Measurements from ENCODE around the gene CD63.

The CD63 gene

DNA sequence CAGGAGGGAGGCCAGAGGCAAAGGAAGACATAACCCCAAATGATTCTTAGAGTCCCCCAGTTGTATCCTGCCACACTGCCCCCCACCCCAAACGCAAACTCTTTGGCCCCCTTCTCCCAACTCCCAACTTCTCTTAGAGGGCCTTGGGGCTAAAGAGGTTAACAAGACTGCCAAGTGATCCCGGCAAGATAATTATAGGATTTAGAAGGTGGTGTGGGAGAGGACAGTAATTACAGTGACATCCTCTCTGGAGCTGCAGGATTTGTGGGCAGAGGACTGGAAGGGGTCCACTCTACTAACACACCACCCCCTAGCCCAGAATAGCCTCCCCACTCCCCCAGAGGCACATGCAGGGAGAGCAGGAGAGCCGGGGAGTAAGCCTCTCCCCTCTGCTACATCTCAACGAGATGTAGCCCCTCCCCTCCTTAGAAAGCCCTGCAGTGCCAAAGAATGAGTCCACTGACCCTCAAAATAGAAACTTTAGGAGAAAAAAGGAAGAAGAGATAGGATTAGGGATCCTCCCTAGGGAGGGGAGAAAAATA is 8.8 kb upstream of the CD63 start:
- Histone ChIP-seq H3K27ac (ENCODE audit: low read depth, low read length) (peak overlapping the region; percentile 70), H3K36me3 (ENCODE audit: insufficient read depth, low read length) (no peaks in the 10 kb centered on the region), H3K27me3 (ENCODE audit: insufficient read depth, low read length) (no peaks in the 10 kb centered on the region), H3K4me1 (ENCODE audit: insufficient read depth, low read length) (peaks cover 12% of the 10 kb centered on the region), H3K9ac (ENCODE audit: low read depth, low read length) (peak overlapping the region; percentile 43), H3K4me3 (ENCODE audit: low read length) (peak overlapping the region; percentile 66), H3K9me3 (ENCODE audit: insufficient read depth, low read depth, low read length) (no peaks in the 10 kb centered on the region)
- 18% methylated on average over 4 of the region's 4 CpGs for WGBS

DNA sequence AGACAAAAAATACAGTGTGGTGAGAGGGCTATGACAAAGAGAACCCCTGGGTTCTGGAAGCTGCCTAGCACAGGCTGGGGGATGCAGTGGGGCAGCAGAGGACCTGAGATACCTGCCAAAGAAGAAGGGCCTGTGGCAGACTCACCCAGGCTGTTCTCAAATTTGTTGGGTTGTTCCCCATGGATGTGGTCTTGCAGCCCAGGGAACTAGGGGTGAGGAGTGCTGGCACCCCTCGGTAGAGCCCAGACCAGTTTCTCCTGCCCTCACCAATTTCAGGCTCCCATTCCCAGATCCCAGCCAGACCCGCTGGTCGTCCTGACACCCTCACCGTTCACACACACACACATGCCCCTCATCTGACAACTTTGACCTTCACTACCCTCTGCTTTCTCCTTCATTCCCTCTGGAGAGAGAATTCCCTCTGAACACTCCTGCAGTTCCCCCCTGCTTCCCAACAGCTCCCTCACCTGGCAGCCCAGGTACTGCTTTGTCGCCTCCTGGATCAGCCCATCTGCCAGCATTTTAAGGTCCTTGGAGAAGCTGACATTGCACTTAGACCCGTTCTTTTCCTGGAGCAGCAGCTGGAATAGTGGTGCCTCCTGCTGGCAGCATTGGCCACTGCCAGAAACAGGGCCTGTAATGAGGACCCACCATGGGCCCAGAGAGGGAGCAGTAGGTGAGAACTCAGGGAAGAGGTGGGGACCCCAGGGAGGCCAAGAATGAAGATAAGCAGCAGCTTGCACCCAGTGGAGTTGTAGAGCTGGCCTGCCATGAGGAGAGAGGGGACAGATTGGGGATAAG is 8.2 kb upstream of the CD63 start:
- 47% methylated on average over 6 of the region's 6 CpGs for WGBS
- Histone ChIP-seq H3K4me3 (ENCODE audit: low read length) (peak overlapping the region; percentile 66; the same call in 1 of the 2 replicates), H3K27me3 (ENCODE audit: insufficient read depth, low read length) (no peaks in the 10 kb centered on the region), H3K27ac (ENCODE audit: low read depth, low read length) (no peak overlapping the region), H3K9ac (ENCODE audit: low read depth, low read length) (no peak overlapping the region), H3K9me3 (ENCODE audit: insufficient read depth, low read depth, low read length) (no peaks in the 10 kb centered on the region), H3K36me3 (ENCODE audit: insufficient read depth, low read length) (no peaks in the 10 kb centered on the region), H3K4me1 (ENCODE audit: insufficient read depth, low read length) (peaks cover 9% of the 10 kb centered on the region)

DNA sequence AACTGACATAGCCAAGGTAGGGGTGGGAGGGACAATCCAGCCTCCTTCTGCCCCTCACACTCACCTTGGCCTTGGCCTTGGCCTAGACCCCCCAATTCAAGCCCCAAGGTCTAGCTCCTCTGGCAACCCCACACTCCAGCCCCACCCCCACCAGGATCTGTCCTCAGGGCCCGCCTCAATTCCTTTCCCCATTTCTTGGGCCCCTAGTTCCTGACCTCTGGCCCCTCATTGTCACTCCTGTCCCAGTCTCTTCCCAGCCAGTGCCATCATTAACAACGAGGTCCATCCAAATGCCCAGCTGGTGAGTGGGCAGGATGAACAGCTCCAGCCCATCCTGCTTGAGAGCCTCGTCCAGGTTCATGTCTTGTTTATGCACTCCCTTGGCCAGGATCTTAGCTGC is 7.3 kb upstream of the CD63 start:
- Histone ChIP-seq H3K36me3 (ENCODE audit: insufficient read depth, low read length) (no peaks in the 10 kb centered on the region), H3K9me3 (ENCODE audit: insufficient read depth, low read depth, low read length) (no peaks in the 10 kb centered on the region), H3K27ac (ENCODE audit: low read depth, low read length) (no peak overlapping the region), H3K4me1 (ENCODE audit: insufficient read depth, low read length) (peaks cover 5% of the 10 kb centered on the region; the same call in 1 of the 2 replicates), H3K4me3 (ENCODE audit: low read length) (no peak overlapping the region), H3K9ac (ENCODE audit: low read depth, low read length) (no peak overlapping the region), H3K27me3 (ENCODE audit: insufficient read depth, low read length) (no peaks in the 10 kb centered on the region)
- 90% methylated on average over 3 of the region's 3 CpGs for WGBS

DNA sequence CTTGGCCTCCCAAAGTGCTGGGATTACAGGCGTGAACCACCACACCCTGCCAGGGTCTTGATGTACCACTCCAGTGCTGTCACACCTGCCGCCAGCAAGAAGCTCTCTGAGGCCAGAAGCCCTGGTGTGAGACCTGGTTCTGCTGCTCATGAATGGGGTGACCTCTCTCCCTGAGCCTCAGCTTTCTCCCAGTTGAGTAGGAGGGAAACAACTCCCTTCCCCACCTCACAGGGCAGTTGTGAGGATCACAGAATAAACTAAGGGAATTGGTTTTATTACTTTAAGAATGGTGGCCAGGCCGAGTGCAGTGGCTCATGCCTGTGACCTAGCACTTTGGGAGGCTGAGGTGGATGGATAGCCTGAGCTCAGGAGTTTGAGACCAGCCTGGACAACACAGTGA is 5.8 kb upstream of the CD63 start:
- Histone ChIP-seq H3K4me1 (ENCODE audit: insufficient read depth, low read length) (peaks cover 12% of the 10 kb centered on the region; the same call in 1 of the 2 replicates), H3K9ac (ENCODE audit: low read depth, low read length) (no peak overlapping the region)
- 91% methylated on average over 3 of the region's 3 CpGs for WGBS

DNA sequence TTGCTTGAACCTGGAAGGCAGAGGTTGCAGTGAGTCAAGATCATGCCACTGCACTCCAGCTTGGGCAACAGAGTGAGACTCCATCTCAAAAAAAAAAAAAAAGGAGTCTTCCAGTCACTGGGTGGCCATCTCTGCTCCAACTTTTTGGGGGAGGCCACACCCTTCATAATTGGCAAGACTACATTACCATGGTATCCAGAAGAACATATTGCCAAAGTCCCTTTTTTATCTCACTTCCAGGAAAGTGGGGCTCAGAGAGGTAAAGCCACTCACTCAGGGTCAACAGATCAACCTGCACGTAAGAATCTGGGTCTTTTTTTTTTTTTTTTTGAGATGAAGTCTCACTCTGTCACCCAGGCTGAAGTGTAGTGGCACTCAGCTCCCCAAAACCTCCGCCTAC is 5.0 kb upstream of the CD63 start:
- Histone ChIP-seq H3K27ac (ENCODE audit: low read depth, low read length) (no peak overlapping the region), H3K9me3 (ENCODE audit: insufficient read depth, low read depth, low read length) (no peaks in the 10 kb centered on the region), H3K27me3 (ENCODE audit: insufficient read depth, low read length) (no peaks in the 10 kb centered on the region), H3K4me3 (ENCODE audit: low read length) (no peak overlapping the region), H3K36me3 (ENCODE audit: insufficient read depth, low read length) (no peaks in the 10 kb centered on the region), H3K9ac (ENCODE audit: low read depth, low read length) (no peak overlapping the region), H3K4me1 (ENCODE audit: insufficient read depth, low read length) (peaks cover 12% of the 10 kb centered on the region; the same call in 1 of the 2 replicates)
- WGBS: 87% methylated on average over 2 of the region's 2 CpGs

More for the DNA sequence above, 5.8 kb upstream of the CD63 start:
- Histone ChIP-seq H3K36me3 (ENCODE audit: insufficient read depth, low read length) (no peaks in the 10 kb centered on the region), H3K27ac (ENCODE audit: low read depth, low read length) (no peak overlapping the region), H3K27me3 (ENCODE audit: insufficient read depth, low read length) (no peaks in the 10 kb centered on the region), H3K9me3 (ENCODE audit: insufficient read depth, low read depth, low read length) (no peaks in the 10 kb centered on the region), H3K4me3 (ENCODE audit: low read length) (no peak overlapping the region)

DNA sequence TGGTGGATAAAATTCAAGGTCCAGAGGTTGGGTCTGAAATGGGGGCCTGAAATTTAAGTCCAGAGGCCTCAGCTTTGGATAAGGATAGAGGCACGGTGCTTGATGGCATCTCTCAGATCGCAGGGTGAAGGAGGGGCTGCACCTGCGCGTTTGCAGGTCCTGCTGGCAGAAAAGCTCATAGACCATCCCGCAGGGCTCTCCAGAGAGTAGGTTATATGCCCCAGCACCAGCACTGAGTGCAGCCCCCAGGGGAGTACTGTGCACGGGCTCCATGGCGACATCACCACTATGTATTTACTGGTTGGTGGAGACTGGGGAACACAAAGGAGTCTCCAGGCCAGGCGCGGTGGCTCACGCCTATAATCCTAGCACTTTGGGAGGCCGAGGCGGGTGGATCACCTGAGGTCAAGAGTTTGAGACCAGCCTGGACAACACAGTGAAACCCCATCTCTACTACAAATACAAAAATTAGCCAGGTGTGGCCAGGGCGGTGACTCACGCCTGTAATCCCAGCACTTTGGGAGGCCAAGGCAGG is 4.3 kb upstream of the CD63 start:
- Histone ChIP-seq H3K27me3 (ENCODE audit: insufficient read depth, low read length) (no peaks in the 10 kb centered on the region), H3K9me3 (ENCODE audit: insufficient read depth, low read depth, low read length) (no peaks in the 10 kb centered on the region), H3K9ac (ENCODE audit: low read depth, low read length) (no peak overlapping the region), H3K4me3 (ENCODE audit: low read length) (no peak overlapping the region), H3K36me3 (ENCODE audit: insufficient read depth, low read length) (no peaks in the 10 kb centered on the region), H3K27ac (ENCODE audit: low read depth, low read length) (no peak overlapping the region), H3K4me1 (ENCODE audit: insufficient read depth, low read length) (peaks cover 12% of the 10 kb centered on the region; the same call in 1 of the 2 replicates)
- 91% methylated on average over 14 of the region's 14 CpGs for WGBS

DNA sequence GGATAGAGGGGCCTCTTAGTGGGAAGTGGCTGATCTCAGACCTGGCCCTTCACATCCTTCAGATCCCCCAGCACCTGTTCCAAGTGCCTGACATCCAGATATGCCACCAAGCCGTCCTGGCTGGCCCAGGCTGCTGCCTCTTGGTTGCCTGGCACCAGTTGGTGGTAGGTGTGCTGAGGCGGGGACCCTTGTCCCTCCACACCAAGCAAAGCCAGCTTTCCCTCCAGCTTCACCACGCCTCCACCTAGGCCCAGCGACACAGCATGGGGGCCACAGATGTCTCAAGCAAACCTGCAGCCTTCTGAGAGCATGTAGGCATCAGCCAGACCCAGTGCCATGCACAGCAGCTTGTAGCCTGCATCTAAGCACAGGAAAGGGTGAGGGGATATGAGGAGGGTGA is 3.5 kb upstream of the CD63 start:
- no peak overlapping the region for H3K4me3 ChIP-seq (ENCODE audit: low read length)
- H3K27ac ChIP-seq (ENCODE audit: low read depth, low read length): no peak overlapping the region
- H3K9ac ChIP-seq (ENCODE audit: low read depth, low read length): no peak overlapping the region
- H3K9me3 ChIP-seq (ENCODE audit: insufficient read depth, low read depth, low read length): no peaks in the 10 kb centered on the region
- peaks cover 11% of the 10 kb centered on the region; the same call in 1 of the 2 replicates for H3K4me1 ChIP-seq (ENCODE audit: insufficient read depth, low read length)
- H3K36me3 ChIP-seq (ENCODE audit: insufficient read depth, low read length): no peaks in the 10 kb centered on the region
- WGBS: 85% methylated on average over 4 of the region's 4 CpGs
- H3K27me3 ChIP-seq (ENCODE audit: insufficient read depth, low read length): no peaks in the 10 kb centered on the region

DNA sequence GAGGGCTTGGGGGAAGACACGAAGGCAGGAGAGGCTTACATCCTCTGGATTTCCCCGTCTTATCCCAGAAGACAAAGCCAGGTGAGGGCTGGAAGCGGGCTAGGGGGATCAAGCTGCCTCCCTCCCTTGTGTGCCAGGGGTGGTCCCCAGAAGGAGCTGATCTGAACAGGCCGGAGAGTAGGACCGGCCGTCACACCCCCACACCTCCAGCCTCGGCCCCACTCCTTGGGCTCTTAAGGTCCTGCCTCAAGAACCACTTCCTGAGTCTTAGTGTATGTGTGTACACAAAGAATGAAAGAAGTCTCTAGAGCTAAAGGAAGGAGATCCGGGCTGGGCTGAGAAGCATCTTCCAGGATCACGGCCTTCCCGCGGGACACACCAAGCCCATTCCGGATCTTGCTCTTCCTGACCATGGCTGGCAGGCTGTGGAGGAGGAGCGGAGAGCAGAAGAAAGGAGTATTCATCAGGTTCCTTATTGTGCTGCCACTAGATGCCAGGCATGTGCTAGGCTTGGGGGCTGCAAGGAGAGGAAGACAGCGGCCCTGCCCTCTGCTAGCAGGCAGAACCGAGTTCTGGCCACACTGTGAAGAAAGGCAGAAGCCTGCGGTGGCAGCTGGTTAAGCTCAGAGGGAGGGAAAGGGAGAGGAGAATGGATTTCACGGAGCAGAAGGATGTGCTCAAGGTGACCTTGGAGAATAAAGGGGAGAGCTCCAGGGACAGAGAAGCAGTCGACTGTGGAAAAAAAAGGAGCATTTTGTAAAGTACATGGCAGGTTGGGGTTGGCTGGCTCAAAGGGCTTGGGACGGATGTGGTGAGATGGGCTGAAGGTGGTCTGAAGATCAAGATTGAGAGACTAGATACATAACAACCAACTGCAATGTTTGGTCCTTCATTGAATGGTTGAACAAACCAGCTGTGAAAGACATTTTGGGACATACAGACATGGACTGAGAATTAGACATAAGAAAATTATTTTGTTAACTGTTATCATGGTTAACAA is 1.3 kb upstream of the CD63 start:
- Histone ChIP-seq H3K4me3 (ENCODE audit: low read length) (peak overlapping the region; percentile 69), H3K4me1 (ENCODE audit: insufficient read depth, low read length) (peaks cover 14% of the 10 kb centered on the region; the same call in 1 of the 2 replicates), H3K27ac (ENCODE audit: low read depth, low read length) (peak overlapping the region; percentile 98; the same call in 1 of the 2 replicates), H3K27me3 (ENCODE audit: insufficient read depth, low read length) (no peaks in the 10 kb centered on the region), H3K9me3 (ENCODE audit: insufficient read depth, low read depth, low read length) (no peaks in the 10 kb centered on the region), H3K36me3 (ENCODE audit: insufficient read depth, low read length) (peaks cover 17% of the 10 kb centered on the region), H3K9ac (ENCODE audit: low read depth, low read length) (peak overlapping the region; percentile 72)
- 19% methylated on average over 19 of the region's 19 CpGs for WGBS

DNA sequence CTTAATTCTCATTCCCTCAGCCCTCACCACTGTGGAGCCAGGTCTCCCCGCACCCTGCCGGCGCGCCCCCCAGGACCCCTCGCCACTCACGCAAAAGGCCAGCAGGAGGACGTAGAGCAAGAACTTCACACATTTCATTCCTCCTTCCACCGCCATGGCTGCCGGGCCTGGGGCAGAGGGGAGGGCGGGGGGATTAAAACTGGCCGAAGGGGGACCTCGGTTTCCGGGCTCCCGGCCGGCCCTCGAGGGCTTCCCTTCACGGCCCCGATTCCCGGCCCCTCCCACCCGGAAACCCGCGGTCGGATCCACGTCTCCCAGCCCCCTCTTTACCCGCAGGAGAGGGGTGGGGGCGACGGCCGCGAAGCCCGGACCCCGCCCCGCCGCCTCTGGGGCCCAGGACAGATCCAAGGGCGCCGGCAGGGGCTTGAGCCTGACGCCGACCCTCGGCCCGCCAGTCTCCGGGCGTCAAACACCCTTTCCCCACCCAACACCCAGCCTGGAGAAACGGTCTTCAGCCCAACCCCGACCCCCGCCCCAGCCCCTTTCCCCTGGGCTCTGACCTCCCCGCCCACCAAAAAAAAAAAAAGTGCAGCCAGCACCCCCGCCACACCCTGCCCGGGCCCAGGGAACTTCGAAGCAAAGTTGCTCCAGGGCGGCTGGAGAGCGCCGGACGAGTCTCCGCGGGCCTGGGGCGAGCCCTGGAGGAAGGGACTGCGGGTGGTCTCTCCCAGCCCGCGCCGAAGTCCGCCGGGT is 447 bp downstream of the CD63 start:
- WGBS: under 1% methylated on average over 58 of the region's 61 CpGs
- Histone ChIP-seq H3K4me3 (ENCODE audit: low read length) (peak overlapping the region; percentile 69), H3K4me1 (ENCODE audit: insufficient read depth, low read length) (peaks cover 14% of the 10 kb centered on the region; the same call in 1 of the 2 replicates), H3K9me3 (ENCODE audit: insufficient read depth, low read depth, low read length) (no peaks in the 10 kb centered on the region), H3K36me3 (ENCODE audit: insufficient read depth, low read length) (peaks cover 31% of the 10 kb centered on the region), H3K9ac (ENCODE audit: low read depth, low read length) (peak overlapping the region; percentile 71), H3K27ac (ENCODE audit: low read depth, low read length) (peak overlapping the region; percentile 98), H3K27me3 (ENCODE audit: insufficient read depth, low read length) (no peaks in the 10 kb centered on the region)

DNA sequence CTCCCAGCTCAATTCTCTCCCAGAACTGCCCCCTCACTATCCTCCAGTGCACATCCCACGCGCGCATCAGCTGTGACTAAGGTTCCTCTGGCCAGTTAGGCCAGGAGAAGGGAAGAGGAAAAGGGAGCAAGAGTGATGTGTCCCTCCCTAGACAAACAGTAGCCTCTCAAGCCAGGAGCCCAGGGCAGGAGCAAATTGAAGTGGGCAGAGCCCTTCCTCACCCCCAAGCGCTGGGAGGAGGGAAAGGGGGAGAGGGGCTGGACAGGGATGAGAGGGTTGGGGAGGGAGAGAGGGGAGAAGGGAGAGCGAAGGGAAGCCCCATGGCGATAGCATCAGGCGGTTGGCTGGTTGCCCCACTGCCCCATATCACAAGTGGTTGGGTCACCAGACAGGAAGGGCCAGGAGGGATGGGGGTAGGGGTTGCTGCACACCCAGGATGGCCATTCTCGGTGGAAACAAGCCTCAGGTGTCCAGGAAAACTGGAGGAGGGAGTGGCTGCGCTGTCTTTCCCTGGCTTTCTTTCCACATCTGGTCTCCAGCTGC is 1.1 kb downstream of the CD63 start:
- Histone ChIP-seq H3K27me3 (ENCODE audit: insufficient read depth, low read length) (no peaks in the 10 kb centered on the region), H3K27ac (ENCODE audit: low read depth, low read length) (peak overlapping the region; percentile 98; the same call in 1 of the 2 replicates), H3K4me3 (ENCODE audit: low read length) (peak overlapping the region; percentile 69), H3K36me3 (ENCODE audit: insufficient read depth, low read length) (peaks cover 36% of the 10 kb centered on the region), H3K9me3 (ENCODE audit: insufficient read depth, low read depth, low read length) (no peaks in the 10 kb centered on the region), H3K9ac (ENCODE audit: low read depth, low read length) (peak overlapping the region; percentile 71), H3K4me1 (ENCODE audit: insufficient read depth, low read length) (peaks cover 14% of the 10 kb centered on the region; the same call in 1 of the 2 replicates)
- WGBS: 6% methylated on average over 9 of the region's 9 CpGs
